HepG2 (cell line): ENCODE measurements around the gene CACNG8. TPM values are rescaled to one million over a fixed set of nuclear protein-coding genes. Genes with fewer than 3 reads are reported as not detected.

Experiments used
- ATAC-seq: fragments of 200-7000 bp; cut with Tn5 transposase; 3 replicates; pipeline ENCODE4 v1.9.1; 2020; ENCODE audit warnings: mild to moderate bottlenecking, moderate library complexity
- BruUV-seq: library from RNA; stranded (reverse); fragments of 400-500 nt; replicated peaks from 2 replicates; lab custom pipeline; 2021; lab: Mats Ljungman, UMichigan
- CTCF ChIA-PET: fragments of 300-600 bp; formaldehyde crosslinking; extraction: SDS; loops from one replicate; lab custom pipeline; 2021; ENCODE audit warnings: low total read pairs, inconsistent platforms, low intra/inter-chr PET ratio; lab: Yijun Ruan, JAX
- POLR2A ChIA-PET: fragments of 350-600 bp; sonication (Branson Sonifier 250); formaldehyde crosslinking; loops from one replicate; lab custom pipeline; 2020; ENCODE audit warnings: antibody characterized with exemption, inconsistent platforms; lab: Yijun Ruan, JAX
- DNase-seq: peaks from one replicate; pipeline ENCODE4 v3.0.0-alpha.2; 2015; ENCODE audit warnings: low spot score
- FAIRE-seq: peaks from 3 replicates; lab custom pipeline; 2011; peaks lifted over from hg19 to GRCh38; lab: Jason Lieb, UNC
- H2AFZ ChIP-seq: one replicate; pipeline ENCODE4 v1.6.1; 2011; ENCODE audit warnings: low read length, inconsistent platforms
- H3K27ac ChIP-seq: fragments of 300-600 bp; 3 replicates; pipeline ENCODE4 v1.8.0; 2011; ENCODE audit warnings: mixed run types, mild to moderate bottlenecking, mixed read lengths, low read length, inconsistent platforms; ENCODE audit not compliant: insufficient read depth; ENCODE audit errors: extremely low read length
- H3K27me3 ChIP-seq, 2 experiments: fragments of 200-600 bp in 1 of 2; 2 replicates in 1 of 2; 3 replicates in 1 of 2; pipeline versions ENCODE4 v1.6.0 to v1.8.0; 2011; ENCODE audit warnings: low read length in 2 of 2, mild to moderate bottlenecking in 2 of 2, moderate library complexity in 2 of 2, inconsistent platforms in 1 of 2; ENCODE audit not compliant: insufficient read depth in 2 of 2, control insufficient read depth in 1 of 2
- H3K36me3 ChIP-seq, 2 experiments: fragments of 200-600 bp in 1 of 2; replicated peaks in 1 of 2; 2 replicates in 1 of 2; 3 replicates in 1 of 2; pipeline versions ENCODE4 v1.5.1 to v1.8.0; 2011; ENCODE audit warnings: low read length in 2 of 2, inconsistent platforms in 1 of 2; ENCODE audit not compliant: insufficient read depth in 2 of 2, control insufficient read depth in 1 of 2
- H3K4me1 ChIP-seq: 2 replicates; pipeline ENCODE4 v1.5.1; 2012; ENCODE audit warnings: low read length, inconsistent platforms; ENCODE audit not compliant: insufficient read depth
- H3K4me2 ChIP-seq: 2 replicates; pipeline ENCODE4 v1.6.0; 2011; ENCODE audit warnings: low read depth, low read length, inconsistent platforms
- H3K4me3 ChIP-seq, 3 experiments: fragments of 200-600 bp in 1 of 3; sonication (generic), shearing (Covaris generic) in 1 of 3; replicated peaks in 1 of 3; 2 replicates each; pipeline ENCODE4 v1.5.1; 2011 to 2016; ENCODE audit warnings: low read length in 3 of 3, inconsistent platforms in 2 of 3, low read depth in 2 of 3, mild to moderate bottlenecking in 2 of 3, control low read depth in 1 of 3, mixed read lengths in 1 of 3; ENCODE audit not compliant: insufficient read depth in 1 of 3
- H3K79me2 ChIP-seq: one replicate; pipeline ENCODE4 v1.6.1; 2011; ENCODE audit warnings: low read length, inconsistent platforms; ENCODE audit not compliant: insufficient read depth
- H3K9ac ChIP-seq: 2 replicates; pipeline ENCODE4 v1.6.0; 2011; ENCODE audit warnings: mild to moderate bottlenecking, low read depth, low read length, inconsistent platforms; ENCODE audit not compliant: insufficient read depth
- H3K9me3 ChIP-seq: 2 replicates; pipeline ENCODE4 v1.5.1; 2012; ENCODE audit warnings: mild to moderate bottlenecking, low read length
- H4K20me1 ChIP-seq: 2 replicates; pipeline ENCODE4 v1.6.0; 2011; ENCODE audit warnings: inconsistent platforms, mild to moderate bottlenecking, low read length, moderate library complexity; ENCODE audit not compliant: insufficient read depth
- AGO1 ChIP-seq: fragments of 200-400 bp; formaldehyde crosslinking; IDR thresholded peaks from 2 replicates; pipeline ENCODE4 v1.6.1; 2017; ENCODE audit warnings: mild to moderate bottlenecking, low read depth, low read length, moderate library complexity; ENCODE audit not compliant: poor library complexity, severe bottlenecking
- CBX5 ChIP-seq: sonication (generic); formaldehyde crosslinking; IDR thresholded peaks from 2 replicates; pipeline ENCODE4 v1.4.0; 2020; ENCODE audit warnings: missing genetic modification reagents, borderline replicate concordance
- FOXA3 ChIP-seq: IDR thresholded peaks from 2 replicates; pipeline ENCODE4 v1.6.1; 2016; ENCODE audit warnings: missing genetic modification reagents, missing compliant biosample characterization
- GABPA ChIP-seq, 2 experiments: IDR thresholded peaks; 2 replicates each; pipeline ENCODE4 v1.6.1; 2011 to 2016; ENCODE audit warnings: low read depth in 2 of 2, low read length in 1 of 2, missing biosample characterization in 1 of 2, missing genetic modification characterization in 1 of 2
- GLI4 ChIP-seq: sonication (generic); formaldehyde crosslinking; IDR thresholded peaks from 2 replicates; pipeline ENCODE4 v1.5.1; 2020; ENCODE audit warnings: missing genetic modification reagents, mild to moderate bottlenecking, moderate library complexity, borderline replicate concordance
- HIC2 ChIP-seq: sonication (generic); formaldehyde crosslinking; IDR thresholded peaks from 2 replicates; pipeline ENCODE4 v1.9.0; 2022; ENCODE audit warnings: low read depth, missing genetic modification reagents
- HNRNPK ChIP-seq: fragments of 200-400 bp; formaldehyde crosslinking; IDR thresholded peaks from 2 replicates; pipeline ENCODE4 v1.6.1; 2018; ENCODE audit warnings: low read length, low read depth, moderate library complexity, mild to moderate bottlenecking; ENCODE audit not compliant: poor library complexity, severe bottlenecking
- NFE2L1 ChIP-seq: sonication (generic); formaldehyde crosslinking; IDR thresholded peaks from 2 replicates; pipeline ENCODE4 v1.4.0; 2020; ENCODE audit warnings: missing genetic modification reagents, mild to moderate bottlenecking, borderline replicate concordance
- NR0B2 ChIP-seq: sonication (generic); formaldehyde crosslinking; IDR thresholded peaks from 2 replicates; pipeline ENCODE4 v1.4.0; 2020; ENCODE audit warnings: mild to moderate bottlenecking, missing genetic modification reagents
- PHF21A ChIP-seq: sonication (generic); formaldehyde crosslinking; IDR thresholded peaks from 2 replicates; pipeline ENCODE4 v1.5.0; 2020; ENCODE audit warnings: mild to moderate bottlenecking, missing genetic modification reagents
- RCOR2 ChIP-seq: IDR thresholded peaks from 2 replicates; pipeline ENCODE4 v1.6.1; 2016; ENCODE audit warnings: missing biosample characterization, missing genetic modification reagents
- RXRB ChIP-seq: IDR thresholded peaks from 2 replicates; pipeline ENCODE4 v1.6.1; 2016; ENCODE audit warnings: borderline replicate concordance, missing genetic modification reagents, missing compliant biosample characterization
- TEAD2 ChIP-seq: sonication (generic); formaldehyde crosslinking; IDR thresholded peaks from 2 replicates; pipeline ENCODE4 v1.9.0; 2021; ENCODE audit warnings: missing genetic modification reagents
- XRCC5 ChIP-seq: fragments of 200-400 bp; formaldehyde crosslinking; optimal IDR thresholded peaks from 2 replicates; pipeline ENCODE3; 2017; ENCODE audit warnings: mild to moderate bottlenecking, low read length
- ZFP37 ChIP-seq: sonication (generic); formaldehyde crosslinking; IDR thresholded peaks from 2 replicates; pipeline ENCODE4 v1.4.0; 2020; ENCODE audit warnings: missing genetic modification reagents, borderline replicate concordance
- ZNF574 ChIP-seq: sonication (generic); formaldehyde crosslinking; IDR thresholded peaks from 2 replicates; pipeline ENCODE4 v1.4.0; 2020; ENCODE audit warnings: missing genetic modification reagents
- ZNF777 ChIP-seq: sonication (generic); formaldehyde crosslinking; IDR thresholded peaks from 2 replicates; pipeline ENCODE4 v1.4.0; 2020; ENCODE audit warnings: missing genetic modification reagents
- ZNF788 ChIP-seq: sonication (generic); formaldehyde crosslinking; IDR thresholded peaks from 2 replicates; pipeline ENCODE4 v1.5.0; 2020; ENCODE audit warnings: mild to moderate bottlenecking, missing genetic modification reagents, borderline replicate concordance
- WGBS: methylation state at CpG from one replicate; pipeline ENCODE4 v1.1.6; 2017; ENCODE audit warnings: low lambda C conversion rate; 5-methylcytosine and 5-hydroxymethylcytosine counted together
- in situ Hi-C: cut with HindIII; loops from 2 replicates; pipeline ENCODE4 v1.10.0; 2017; ENCODE audit warnings: low pct_unique_long_range_greater_than_20kb; ENCODE audit not compliant: extremely low pct_ligation_motif_present
- intact Hi-C: fragments of 100-400 bp; cut with micrococcal nuclease; formaldehyde crosslinking; loops from one replicate; pipeline ENCODE4 v1.10.0; 2022; ENCODE audit not compliant: unreplicated experiment
- polyA plus RNA-seq, 8 experiments: library from polyadenylated mRNA; depleted of rRNA in 3 of 8; stranded (reverse) in 7 of 8; unstranded in 1 of 8; fragments of >200 nt; fragmentation: Illumina TruSeq in 4 of 8; extraction: Trizol in 4 of 8; gene quantifications; 2 replicates each; pipeline versions ENCODE4 v1.2.1 to v1.2.3, GENCODE V29; 2011 to 2016; ENCODE audit warnings: low read depth in 4 of 8, missing spikeins in 1 of 8, mixed read lengths in 1 of 8; ENCODE audit not compliant: insufficient read depth in 1 of 8
- total RNA-seq, 5 experiments: library from RNA; depleted of rRNA; stranded (reverse); fragments of >200 nt; fragmentation: Illumina TruSeq; extraction: Trizol; gene quantifications; 2 replicates each; pipeline ENCODE4 v1.2.3, GENCODE V29; 2016; ENCODE audit warnings: low read depth in 1 of 5

Gene CACNG8
- total and polyA plus RNA-seq, 2 of the 13 experiments (the other 11 are each of a cell fraction or from before 2014, with no cell fraction given), result not detected

GRCh38 chr19:53991224-53992113 is 28.7 kb downstream of the CACNG8 start, which contains the start of gene CACNG6 (continued):
- TF ChIP-seq ZNF777 (peak; percentile 74), NFE2L1 (CRISPR knock-in tag) (no peak), AGO1 (no peak), GABPA (IDR thresholded peaks at IDR 0.05; ENCODE audit: low read depth, low read length) (no peak), GABPA (CRISPR knock-in tag; IDR thresholded peaks at IDR 0.05; ENCODE audit: low read depth) (no peak), ZFP37 (CRISPR knock-in tag) (no peak), ZNF788 (CRISPR knock-in tag) (no peak), HNRNPK (peak; percentile 68)
- TF ChIP-seq, all 625 proteins: peak for 3

- Histone ChIP-seq H4K20me1 (no peaks in the 10 kb centered on the region), H3K79me2 (no peaks in the 10 kb centered on the region), H3K27me3 (peaks cover 8 to 52% of the 10 kb centered on the region in 2 experiments), H2AFZ (no peak overlapping the region), H3K9me3 (no peaks in the 10 kb centered on the region), H3K27ac (no peak overlapping the region), H3K4me1 (no peaks in the 10 kb centered on the region), H3K36me3 (no peaks in the 10 kb centered on the region), H3K4me3 (no peak overlapping the region), H3K4me2 (no peak overlapping the region), H3K9ac (no peak overlapping the region)
- no TSS peak for BruUV-seq
- ChIA-PET CTCF (no interaction called here), POLR2A (no interaction called here)
- WGBS, result 43% methylated on average over 9 of the region's 9 CpGs
- DNase-seq (no peak), FAIRE-seq (no peak), ATAC-seq (no peak)
- intact Hi-C loops (no loop called here), in situ Hi-C loops (no loop called here)
- TF ChIP-seq TEAD2 (CRISPR knock-in tag), result no peak
- TF ChIP-seq RXRB (CRISPR knock-in tag), result no peak
- no peak for TF ChIP-seq CBX5 (CRISPR knock-in tag)
- TF ChIP-seq RCOR2 (CRISPR knock-in tag), result no peak
- no peak for TF ChIP-seq ZNF574 (CRISPR knock-in tag)
- TF ChIP-seq PHF21A (CRISPR knock-in tag), result no peak
- no peak for TF ChIP-seq GLI4
- TF ChIP-seq XRCC5, result no peak
- TF ChIP-seq FOXA3 (CRISPR knock-in tag), result no peak
- no peak for TF ChIP-seq HIC2
- TF ChIP-seq NR0B2 (CRISPR knock-in tag), result no peak
Measured at GRCh38 chr19:53992211-53992610, 29.5 kb downstream of the CACNG8 start.
